H1 (cell line): ENCODE results near the gene ZNF512. TPM values are rescaled to one million over a fixed set of nuclear protein-coding genes. Genes with fewer than 3 reads are reported as not detected.

Source experiments
- BRCA1 ChIP-seq: IDR thresholded peaks from 2 replicates; pipeline ENCODE4 v1.6.1; 2012; ENCODE audit warnings: low read depth, low read length, improper control_type of control experiment
- CBX5 ChIP-seq: fragments of 300-800, 300-1000 bp; sonication (generic); IDR thresholded peaks from 2 replicates; pipeline ENCODE4 v1.7.1; 2016; ENCODE audit warnings: antibody characterized with exemption, low read length, low read depth
- GABPA ChIP-seq: IDR thresholded peaks from 2 replicates; pipeline ENCODE4 v1.6.1; 2011; ENCODE audit warnings: mild to moderate bottlenecking, low read length, moderate library complexity, borderline replicate concordance; ENCODE audit not compliant: insufficient read depth
- SP2 ChIP-seq: IDR thresholded peaks from 2 replicates; pipeline ENCODE4 v1.6.1; 2012; ENCODE audit warnings: mild to moderate bottlenecking, low read length, inconsistent platforms
- polyA plus RNA-seq, 7 experiments: library from polyadenylated mRNA; depleted of rRNA in 3 of 7; stranded (reverse) in 5 of 7; unstranded in 2 of 7; fragments of >200 nt in 5 of 7; fragments of 200-250 nt in 2 of 7; gene quantifications; 1 replicate in 5 of 7; 2 replicates in 1 of 7; 4 replicates in 1 of 7; pipeline versions ENCODE4 v1.2.1 to v1.2.3, GENCODE V29; 2011 to 2013; ENCODE audit warnings: missing spikeins in 2 of 7, mixed read lengths in 2 of 7
- total RNA-seq: library from RNA; stranded (reverse); fragmentation: NEBNext Ultra II Directional; extraction: Animal tissue kit (Norgen Biotek cat#: 25700); gene quantifications from 2 replicates; pipeline ENCODE4 v1.2.1, GENCODE V29; 2021
- TF ChIP-seq, protein P1 (sequence below), 3 experiments: IDR thresholded peaks; 1 replicate in 2 of 3; 2 replicates in 1 of 3; pipeline versions ENCODE4 v1.5.1 to v1.6.1; 2011; ENCODE audit warnings: low read length in 3 of 3, mild to moderate bottlenecking in 3 of 3, inconsistent platforms in 2 of 3, low read depth in 1 of 3, moderate library complexity in 1 of 3; ENCODE audit not compliant: insufficient read depth in 1 of 3; ENCODE audit errors: control extremely low read depth in 1 of 3
- TF ChIP-seq, protein P2 (sequence below): IDR thresholded peaks from 2 replicates; pipeline ENCODE4 v1.6.1; 2012; ENCODE audit warnings: inconsistent platforms

Gene ZNF512
- total and polyA plus RNA-seq, 2 of the 8 experiments (the other 6 are each of a cell fraction or from before 2014, with no cell fraction given) = 17.6 to 37.9 TPM

DNA sequence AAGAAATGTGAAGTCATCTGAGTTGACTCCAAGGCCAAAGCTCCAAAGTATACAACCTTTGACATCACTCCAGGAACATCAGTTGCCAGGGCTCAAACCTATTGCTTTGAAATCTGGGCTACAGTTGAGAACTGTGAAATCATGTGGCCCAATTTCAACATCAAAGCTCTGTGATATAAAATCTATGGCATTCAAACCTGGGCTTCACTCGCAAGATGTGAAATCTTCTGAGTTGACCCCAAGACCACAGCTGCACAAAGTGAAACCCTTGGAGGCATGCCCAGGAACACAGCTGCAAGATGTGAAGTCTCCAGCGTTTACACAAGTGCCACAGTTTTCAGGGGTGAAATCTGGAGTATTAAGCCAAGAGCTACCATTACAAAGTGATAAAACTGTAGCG lies 9.4 kb upstream of the ZNF512 start (continued):
- TF ChIP-seq GABPA (no peak), BRCA1 (no peak), SP2 (no peak), CBX5 (no peak)
- TF ChIP-seq, protein P1, sequence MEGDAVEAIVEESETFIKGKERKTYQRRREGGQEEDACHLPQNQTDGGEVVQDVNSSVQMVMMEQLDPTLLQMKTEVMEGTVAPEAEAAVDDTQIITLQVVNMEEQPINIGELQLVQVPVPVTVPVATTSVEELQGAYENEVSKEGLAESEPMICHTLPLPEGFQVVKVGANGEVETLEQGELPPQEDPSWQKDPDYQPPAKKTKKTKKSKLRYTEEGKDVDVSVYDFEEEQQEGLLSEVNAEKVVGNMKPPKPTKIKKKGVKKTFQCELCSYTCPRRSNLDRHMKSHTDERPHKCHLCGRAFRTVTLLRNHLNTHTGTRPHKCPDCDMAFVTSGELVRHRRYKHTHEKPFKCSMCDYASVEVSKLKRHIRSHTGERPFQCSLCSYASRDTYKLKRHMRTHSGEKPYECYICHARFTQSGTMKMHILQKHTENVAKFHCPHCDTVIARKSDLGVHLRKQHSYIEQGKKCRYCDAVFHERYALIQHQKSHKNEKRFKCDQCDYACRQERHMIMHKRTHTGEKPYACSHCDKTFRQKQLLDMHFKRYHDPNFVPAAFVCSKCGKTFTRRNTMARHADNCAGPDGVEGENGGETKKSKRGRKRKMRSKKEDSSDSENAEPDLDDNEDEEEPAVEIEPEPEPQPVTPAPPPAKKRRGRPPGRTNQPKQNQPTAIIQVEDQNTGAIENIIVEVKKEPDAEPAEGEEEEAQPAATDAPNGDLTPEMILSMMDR (IDR thresholded peaks at IDR 0.05; ENCODE audit: control extremely low read depth in 1 of 3, insufficient read depth in 1 of 3, low read depth in 1 of 3, low read length in 3 of 3) = no peak
- TF ChIP-seq, protein P2, sequence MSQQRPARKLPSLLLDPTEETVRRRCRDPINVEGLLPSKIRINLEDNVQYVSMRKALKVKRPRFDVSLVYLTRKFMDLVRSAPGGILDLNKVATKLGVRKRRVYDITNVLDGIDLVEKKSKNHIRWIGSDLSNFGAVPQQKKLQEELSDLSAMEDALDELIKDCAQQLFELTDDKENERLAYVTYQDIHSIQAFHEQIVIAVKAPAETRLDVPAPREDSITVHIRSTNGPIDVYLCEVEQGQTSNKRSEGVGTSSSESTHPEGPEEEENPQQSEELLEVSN = no peak
